Cardiac ventricle fibroblast (primary cell): ENCODE data around the gene LUC7L. TPM values are rescaled to one million over a fixed set of nuclear protein-coding genes. Genes with fewer than 3 reads are reported as not detected.

Source experiments
- total RNA-seq: library from RNA; depleted of rRNA; stranded (reverse); fragments of >200 nt; gene quantifications from 2 replicates; pipeline ENCODE4 v1.2.3, GENCODE V29; 2015

Gene LUC7L
- total RNA-seq = 22.5 and 26.6 TPM in 2 replicates

DNA sequence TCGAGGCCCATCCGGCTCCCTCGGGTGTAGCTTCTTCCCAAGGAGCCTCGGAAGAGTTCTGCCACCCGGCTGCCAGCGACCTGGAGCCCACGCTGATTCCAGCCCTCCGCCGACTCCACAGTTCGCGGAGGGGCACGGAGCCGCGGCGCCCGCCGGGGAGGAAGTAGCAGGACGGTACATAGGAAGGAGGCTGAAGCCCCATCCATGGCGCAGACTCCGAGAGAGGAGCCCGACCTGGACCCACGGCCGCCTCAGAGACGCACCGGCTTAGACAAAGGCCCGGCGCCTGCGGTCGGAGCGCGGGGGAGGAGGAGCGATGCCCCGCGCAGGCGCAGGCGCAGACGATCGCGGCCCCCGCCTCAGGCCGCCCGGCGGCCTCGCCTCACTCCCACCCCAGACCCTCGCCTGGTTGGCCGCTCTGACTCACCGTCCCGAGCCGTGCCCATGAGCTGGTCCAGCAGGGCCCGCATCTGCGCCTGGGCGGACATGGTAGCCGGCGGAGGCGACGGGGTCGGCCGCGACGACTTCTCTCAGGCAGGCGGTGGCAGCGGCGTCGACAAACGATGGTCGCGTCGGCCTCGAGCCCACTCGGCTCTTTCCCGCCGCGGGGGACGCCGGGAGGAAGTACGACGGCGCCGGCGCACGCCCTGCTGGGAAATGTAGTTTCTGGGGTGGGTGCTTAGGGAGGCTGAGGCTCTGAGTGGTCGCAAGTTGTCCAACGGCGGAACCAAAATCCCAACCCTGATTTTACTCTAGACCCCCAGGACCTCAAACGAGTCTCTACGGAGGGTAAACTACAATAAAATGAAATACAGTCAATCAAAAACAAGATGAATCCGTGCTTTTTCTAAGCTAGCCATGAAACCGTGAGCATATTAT lies at the start of gene LUC7L:
Gene LUC7L (minus strand): TSS at position 598 of the 879 bp plus-strand sequence. CDS start 110 bp downstream, at position 488.

GRCh38 chr16:275786-276232 lies 46.6 kb upstream of the LUC7L start, which contains the start of gene RGS11:
RGS11 (minus strand) TSS chr16:275944; CDS start chr16:275911, 33 bp downstream.

GRCh38 chr16:234468-235305 lies 5.4 kb upstream of the LUC7L start, which contains the start of gene FAM234A:
FAM234A (plus strand) TSS chr16:234821; CDS start chr16:254414, 19,593 bp downstream.

GRCh38 chr16:180101-180675 lies 49.1 kb downstream of the LUC7L start, which contains the start of gene HBQ1:
HBQ1 (plus strand) TSS chr16:180459; CDS start chr16:180487, 28 bp downstream.

GRCh38 chr16:176477-177382 lies 52.5 kb downstream of the LUC7L start, which contains the start of gene HBA1:
HBA1 (plus strand) TSS chr16:176680; CDS start chr16:176717, 37 bp downstream.

GRCh38 chr16:172374-172941 lies 56.8 kb downstream of the LUC7L start, which contains the start of gene HBA2:
HBA2 (plus strand) TSS chr16:172876; CDS start chr16:172913, 37 bp downstream.

GRCh38 chr16:165539-166374 lies 63.5 kb downstream of the LUC7L start, which contains the start of gene HBM:
HBM (plus strand) TSS chr16:165978; CDS start chr16:165998, 20 bp downstream.

GRCh38 chr16:152141-153128 lies 76.8 kb downstream of the LUC7L start, which contains the start of gene HBZ:
HBZ (plus strand) TSS chr16:152644; CDS start chr16:152910, 266 bp downstream.

Other genes starting within 250 kb of the LUC7L start
- 2.5 and 2.7 TPM in 2 replicates for gene POLR3K, start 175.8 kb downstream of the LUC7L start, total RNA-seq
- gene SNRNP25, start 175.6 kb downstream of the LUC7L start, total RNA-seq = 16.4 and 20.7 TPM in 2 replicates
- 37.0 and 38.4 TPM in 2 replicates for gene RHBDF1, start 156.8 kb downstream of the LUC7L start, total RNA-seq
- gene MPG, start 151.2 kb downstream of the LUC7L start, total RNA-seq = 126 and 134 TPM in 2 replicates
- 22.5 and 29.2 TPM in 2 replicates for gene NPRL3, start 90.8 kb downstream of the LUC7L start, total RNA-seq
- gene HBZ, start 76.8 kb downstream of the LUC7L start, total RNA-seq = not detected in 2 replicates
- not detected in 2 replicates for gene HBM, start 63.5 kb downstream of the LUC7L start, total RNA-seq
- 4.3 TPM in 1 of 2 replicates, not detected in the other for gene HBA2, start 56.6 kb downstream of the LUC7L start, total RNA-seq
- gene HBA1, start 52.8 kb downstream of the LUC7L start, total RNA-seq = 11.8 TPM in 1 of 2 replicates, not detected in the other
- 4.1 TPM in 1 of 2 replicates, not detected in the other for gene HBQ1, start 49.0 kb downstream of the LUC7L start, total RNA-seq
- gene FAM234A, start 5.4 kb upstream of the LUC7L start, total RNA-seq = 87.7 and 105 TPM in 2 replicates
- gene RGS11, start 46.5 kb upstream of the LUC7L start, total RNA-seq = 1.7 and 2.9 TPM in 2 replicates
- 0.78 TPM in 1 of 2 replicates, not detected in the other for gene ARHGDIG, start 51.1 kb upstream of the LUC7L start, total RNA-seq
- gene PDIA2, start 53.7 kb upstream of the LUC7L start, total RNA-seq = 0.94 TPM in 1 of 2 replicates, not detected in the other
- 19.0 and 20.7 TPM in 2 replicates for gene AXIN1, start 123.3 kb upstream of the LUC7L start, total RNA-seq
- gene MRPL28, start 141.1 kb upstream of the LUC7L start, total RNA-seq = 55.9 and 64.4 TPM in 2 replicates
- gene PGAP6, start 152.5 kb upstream of the LUC7L start, total RNA-seq = 28.3 and 44.1 TPM in 2 replicates
- 88.8 and 105 TPM in 2 replicates for gene NME4, start 167.8 kb upstream of the LUC7L start, total RNA-seq
- gene DECR2, start 172.4 kb upstream of the LUC7L start, total RNA-seq = 15.5 and 19.2 TPM in 2 replicates
- 29.1 and 32.8 TPM in 2 replicates for gene RAB11FIP3, start 196.2 kb upstream of the LUC7L start, total RNA-seq